Epidermal melanocyte (primary cell): Measurements from ENCODE around the gene AUTS2.

Source experiments
- DNase-seq: peaks from one replicate; pipeline ENCODE4 v3.0.0; 2011; ENCODE audit warnings: low spot score; ENCODE audit not compliant: insufficient read length

AUTS2 gene

DNA sequence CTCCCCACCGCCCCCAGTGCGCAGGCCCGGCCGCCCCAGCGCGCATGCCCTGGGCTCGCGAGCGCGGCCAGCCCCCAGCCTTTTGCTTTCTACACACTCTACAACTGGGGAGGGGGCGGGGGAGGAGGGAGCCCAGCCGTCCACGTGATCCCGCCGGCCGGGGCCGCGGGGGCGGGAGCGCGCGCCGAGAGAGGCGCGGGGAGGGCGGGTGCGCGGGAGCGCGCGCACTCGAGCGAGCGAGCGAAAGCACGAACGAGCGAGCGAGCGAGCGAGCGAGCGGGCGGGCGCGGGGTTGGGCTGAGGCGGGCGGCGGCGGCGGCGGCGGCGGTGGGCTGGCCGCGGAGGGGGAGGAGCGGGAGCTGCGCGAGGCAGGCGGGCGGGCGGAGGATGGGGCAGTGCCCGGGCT, at the start of gene AUTS2:
TSS of gene AUTS2 (plus strand) at position 395 of the 406 bp plus-strand sequence. CDS start 1,179 bp downstream, outside the sequence.
- peak; percentile 92 for DNase-seq

DNA sequence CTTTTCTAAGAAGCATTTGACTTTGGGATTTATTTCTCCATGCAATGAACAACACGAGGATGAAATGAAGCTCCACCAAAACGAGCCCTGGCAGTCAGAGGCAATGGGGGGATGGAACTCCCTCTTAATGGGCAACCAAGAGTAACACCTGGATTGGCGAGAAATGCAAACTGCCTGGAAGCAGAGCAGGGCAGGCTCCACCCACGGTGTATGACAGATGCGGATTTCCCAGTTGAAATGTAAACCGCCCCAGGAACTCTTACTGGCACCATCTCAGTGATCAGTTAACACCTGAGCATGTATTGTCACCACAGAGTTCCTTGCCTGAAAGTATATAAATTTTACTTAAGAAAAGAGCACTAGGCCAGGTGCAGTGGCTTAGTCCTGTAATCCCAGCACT, 47.3 kb upstream of the AUTS2 start:
- no peak for DNase-seq

DNA sequence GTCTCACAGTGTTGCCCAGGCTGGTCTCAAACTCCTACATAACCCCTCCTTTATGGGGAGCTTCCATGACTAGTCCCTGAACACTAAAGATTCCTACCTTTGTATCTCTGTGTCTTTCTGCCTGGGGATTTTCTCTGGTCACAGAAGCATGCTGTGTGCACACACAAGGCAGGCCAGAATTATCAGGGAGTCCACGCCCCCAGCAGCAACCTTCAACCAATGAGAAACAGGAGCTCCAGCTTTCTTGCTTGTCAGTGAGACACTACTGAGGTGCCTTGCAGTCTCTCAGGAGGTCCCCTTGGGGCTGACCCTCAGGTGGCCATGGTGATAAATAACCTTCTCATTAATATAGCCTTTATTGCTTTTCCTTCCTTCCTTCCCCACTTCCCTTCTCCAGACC, 45.1 kb upstream of the AUTS2 start:
- DNase-seq, result no peak

DNA sequence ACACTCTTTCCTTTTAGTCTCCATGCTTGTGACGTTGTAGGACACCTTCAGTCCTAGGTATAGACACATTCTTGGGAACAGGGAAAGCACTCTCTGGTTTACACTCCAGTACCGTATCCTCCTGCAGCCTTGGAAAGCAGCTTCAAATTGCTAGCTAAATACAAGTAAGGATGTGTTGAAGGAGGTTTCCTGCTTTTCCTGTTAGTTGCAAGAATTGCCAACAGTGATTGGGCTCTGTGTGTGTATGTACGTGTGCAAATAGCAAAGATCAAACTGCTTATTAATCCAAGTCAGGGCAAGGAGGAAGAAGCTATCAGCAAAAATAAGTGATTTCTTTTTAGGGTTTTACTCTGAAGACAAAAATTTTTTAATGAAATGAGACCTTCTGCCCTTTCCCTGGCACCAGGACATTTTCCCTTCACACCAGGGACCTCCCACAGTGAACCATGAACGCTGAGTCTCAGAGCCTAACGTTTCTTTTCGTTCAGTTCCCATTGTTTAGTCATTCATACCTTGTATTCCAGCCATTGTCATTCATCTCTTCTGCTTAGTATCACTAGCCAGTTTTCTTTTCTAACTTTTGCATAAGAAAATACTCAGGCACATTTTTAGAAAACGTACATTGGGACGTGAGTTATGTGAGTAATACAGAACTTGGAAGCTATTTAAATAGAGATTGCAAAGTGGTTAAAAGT, 36.9 kb upstream of the AUTS2 start:
- no peak for DNase-seq

DNA sequence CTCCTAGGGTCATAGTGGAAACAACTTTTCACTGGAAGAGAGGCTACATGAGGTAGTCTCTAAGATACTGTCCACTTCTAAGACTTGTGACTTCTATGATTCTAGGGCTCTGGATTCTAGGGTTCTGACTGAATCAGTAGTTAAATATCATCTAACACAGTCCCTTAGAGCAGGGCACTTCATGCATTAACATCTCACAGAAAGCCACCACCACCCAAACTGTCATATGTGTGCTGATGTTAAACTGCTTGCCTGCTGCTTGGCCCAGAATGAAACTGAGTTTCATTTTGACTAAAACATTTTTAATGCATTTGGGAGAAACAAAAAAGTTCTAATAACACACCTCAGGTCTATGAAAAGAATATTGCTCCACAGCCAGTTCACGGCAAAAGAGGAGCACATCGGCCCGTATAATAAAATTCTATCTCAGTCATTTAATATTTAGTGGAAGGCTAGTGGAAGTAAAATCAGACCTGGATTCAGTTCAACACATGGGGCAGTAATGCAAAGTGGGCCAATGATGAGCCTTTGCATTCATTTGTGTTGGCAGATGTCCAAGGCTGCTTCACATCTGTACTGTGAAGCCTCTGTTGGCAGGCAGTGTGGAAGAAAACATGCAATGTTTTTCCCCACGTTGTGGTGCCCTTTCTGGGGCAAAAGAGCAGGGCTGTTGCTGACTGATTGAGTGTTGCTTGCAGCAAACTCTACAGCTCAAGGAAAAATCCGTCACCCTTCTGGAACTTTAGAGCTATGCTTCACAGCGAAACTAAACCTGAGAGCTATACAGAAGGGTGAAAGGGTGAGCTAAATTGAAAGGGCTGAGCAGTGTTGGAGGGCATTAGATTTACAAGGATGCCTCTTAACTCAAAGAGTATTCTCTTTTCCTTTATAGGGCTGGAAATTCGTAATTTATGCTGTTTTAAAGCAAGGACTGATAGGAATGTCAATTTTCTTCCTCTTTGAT, 33.5 kb upstream of the AUTS2 start:
- peak; percentile 28 for DNase-seq

DNA sequence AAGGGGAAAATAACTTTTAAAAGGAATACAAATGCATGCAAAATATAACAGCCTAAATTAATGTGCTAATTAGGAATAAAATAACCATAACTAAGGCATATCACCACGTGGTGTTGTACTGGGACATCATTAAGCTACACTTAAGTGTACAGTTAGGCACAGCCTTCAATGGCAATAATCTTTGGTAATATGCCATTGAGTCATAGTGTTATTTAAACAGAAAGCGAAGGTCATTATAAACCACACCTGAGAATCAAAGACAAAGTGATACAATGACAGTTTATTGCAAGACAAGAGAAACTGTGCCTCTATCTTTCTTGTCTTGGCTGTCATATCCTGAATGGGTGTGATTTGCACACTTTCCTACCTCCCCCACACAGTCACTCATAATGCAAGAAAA, 30.5 kb upstream of the AUTS2 start:
- no peak for DNase-seq

DNA sequence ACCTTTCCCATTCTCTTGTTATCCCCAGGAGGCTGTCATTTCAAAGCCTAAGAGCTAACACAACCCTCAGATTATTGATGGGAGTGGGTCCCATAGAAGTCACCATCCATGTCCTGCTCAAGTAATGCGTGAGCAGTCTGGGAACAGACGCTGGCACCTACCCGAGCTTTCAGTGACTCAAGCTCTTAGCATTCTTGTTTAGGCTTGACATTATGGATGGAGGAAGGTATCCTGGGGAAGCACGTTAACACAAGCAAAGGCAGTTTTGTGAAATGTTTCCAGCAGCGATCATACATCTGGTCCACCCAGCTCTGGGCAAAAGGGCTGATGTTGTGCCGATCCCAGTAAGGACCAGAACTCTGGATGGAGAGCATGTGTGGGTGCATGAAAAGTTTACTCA, 30.0 kb upstream of the AUTS2 start:
- no peak for DNase-seq

DNA sequence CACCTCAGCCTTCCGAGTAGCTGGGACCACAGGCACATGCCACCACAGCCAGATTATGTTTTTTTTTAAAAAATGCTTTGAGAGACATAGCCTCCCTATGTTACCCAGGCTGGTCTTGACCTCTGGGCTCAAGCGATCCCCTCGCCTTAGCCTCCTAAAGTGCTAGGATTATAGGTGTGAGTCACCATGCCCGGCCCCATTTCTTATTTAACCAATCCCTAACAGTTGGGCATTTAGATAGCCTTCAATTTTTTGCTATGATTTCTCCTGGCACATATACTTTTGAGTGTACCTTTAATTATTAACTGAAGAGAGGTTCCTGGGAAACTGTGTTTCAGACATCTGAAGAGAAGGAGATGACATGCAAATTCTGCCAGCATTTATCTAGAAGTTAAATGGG, 22.6 kb upstream of the AUTS2 start:
- DNase-seq, result no peak

DNA sequence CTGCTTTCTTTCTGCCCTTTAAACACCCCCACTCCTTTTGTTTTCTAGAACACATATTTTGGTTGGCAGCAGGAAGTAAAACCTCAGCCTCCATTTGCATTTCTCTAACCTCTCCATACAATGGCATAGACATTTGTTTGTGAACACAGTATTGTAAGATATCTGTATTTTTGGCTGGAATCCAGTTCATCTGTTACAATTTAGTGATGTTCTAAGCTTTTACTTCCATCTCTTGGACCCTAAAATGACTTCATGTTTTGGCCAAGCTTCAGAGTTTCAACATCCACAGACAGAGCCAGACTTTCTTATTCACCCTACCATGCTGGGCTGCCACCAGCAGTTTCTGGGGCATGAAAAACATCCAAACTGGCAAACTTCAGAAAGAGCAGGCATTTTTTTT, 21.1 kb upstream of the AUTS2 start:
- no peak for DNase-seq

DNA sequence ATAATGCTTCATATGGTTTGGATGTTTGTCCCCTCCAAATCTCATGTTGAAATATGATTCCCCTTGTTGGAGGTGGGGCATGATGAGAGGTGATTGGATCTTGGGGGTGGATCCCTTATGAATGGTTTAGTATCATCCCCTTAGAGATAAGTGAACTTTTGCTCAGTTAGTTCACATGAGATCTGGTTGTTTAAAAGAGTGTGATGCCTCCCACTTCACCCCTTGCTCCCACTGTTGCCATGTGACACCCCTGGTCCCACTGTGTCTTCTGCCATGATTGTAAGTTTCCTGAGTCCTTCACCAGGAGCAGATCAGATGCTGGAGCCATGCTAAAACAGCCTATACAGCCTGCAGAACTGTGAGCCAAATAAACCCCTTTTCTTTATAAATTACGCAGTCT, 13.1 kb upstream of the AUTS2 start:
- DNase-seq, result no peak

DNA sequence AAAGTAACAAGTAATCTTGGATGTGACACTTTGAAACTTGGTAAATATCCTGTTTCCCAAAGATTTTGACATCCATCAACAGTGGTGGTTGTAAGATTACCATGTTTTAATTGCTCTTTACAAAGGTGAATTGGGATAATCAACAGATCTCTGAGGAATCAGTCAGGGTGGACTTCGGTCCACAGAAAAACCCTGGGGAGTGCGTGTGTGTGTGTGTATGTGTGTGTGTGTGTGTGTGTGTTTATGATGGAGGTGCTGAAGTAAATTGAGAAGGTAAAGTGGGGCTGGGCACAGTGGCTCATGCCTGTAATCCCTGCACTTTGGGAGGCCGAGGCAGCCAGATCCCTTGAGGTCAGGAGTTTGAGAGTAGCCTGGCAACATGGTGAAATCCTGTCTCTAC, 12.0 kb upstream of the AUTS2 start:
- no peak for DNase-seq

DNA sequence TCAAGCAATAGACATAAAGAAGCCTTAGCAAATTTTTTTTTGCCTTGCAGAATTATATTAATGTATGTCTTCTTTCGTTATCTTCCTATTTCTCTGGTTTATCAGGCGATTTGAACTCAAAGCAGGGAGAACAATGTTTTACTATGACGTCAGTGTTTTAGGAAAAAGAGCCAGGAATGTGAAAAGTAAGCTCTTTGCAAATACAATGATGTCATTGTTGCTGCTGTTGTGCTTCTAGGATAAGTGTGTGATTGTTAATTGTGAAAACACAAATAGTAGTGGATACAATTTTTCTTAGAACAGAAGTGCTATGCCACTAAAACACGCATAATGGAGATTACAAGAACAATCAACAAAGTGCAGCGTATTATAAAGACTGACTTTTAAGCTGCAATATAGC, 9.5 kb upstream of the AUTS2 start:
- DNase-seq, result no peak

DNA sequence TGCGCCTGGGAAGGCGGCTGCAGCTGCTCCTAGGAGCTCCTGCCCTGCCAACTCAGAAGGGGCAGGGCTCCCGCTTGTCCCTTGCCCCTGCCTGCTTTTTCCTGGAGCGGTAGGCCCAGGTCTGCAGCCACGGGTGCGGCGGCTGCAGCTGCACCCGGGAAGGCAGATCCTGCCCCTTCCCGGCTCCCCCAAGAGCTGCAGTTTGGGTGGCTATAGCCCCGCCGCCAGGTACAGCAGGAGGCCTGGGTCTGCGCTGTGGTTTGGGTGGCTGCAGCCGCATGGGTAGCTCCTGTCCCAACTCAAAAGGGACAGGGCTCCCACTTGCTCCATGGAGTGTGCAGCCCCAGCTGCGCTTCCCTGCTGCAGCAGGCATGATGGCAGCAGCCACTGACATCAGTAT, 6.5 kb upstream of the AUTS2 start:
- DNase-seq, result no peak

DNA sequence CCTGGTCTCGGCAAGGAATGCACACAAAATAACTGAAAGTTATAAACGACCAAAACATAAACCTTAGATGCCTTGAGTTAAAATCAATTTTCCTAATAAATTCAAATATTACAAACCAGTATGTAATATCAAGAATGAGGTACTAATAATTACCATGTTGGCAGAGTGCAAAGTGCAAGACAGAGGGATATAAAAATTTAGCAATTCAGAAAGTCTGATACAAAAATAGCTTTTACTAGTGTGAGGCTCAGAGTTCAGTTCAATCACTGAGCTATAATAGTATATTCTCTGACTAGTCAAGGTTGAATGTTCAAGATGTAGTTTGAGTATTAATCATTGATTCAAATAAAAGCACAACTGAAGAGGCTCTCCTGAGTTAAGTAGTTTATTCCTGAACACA, 4.8 kb upstream of the AUTS2 start:
- DNase-seq, result no peak

DNA sequence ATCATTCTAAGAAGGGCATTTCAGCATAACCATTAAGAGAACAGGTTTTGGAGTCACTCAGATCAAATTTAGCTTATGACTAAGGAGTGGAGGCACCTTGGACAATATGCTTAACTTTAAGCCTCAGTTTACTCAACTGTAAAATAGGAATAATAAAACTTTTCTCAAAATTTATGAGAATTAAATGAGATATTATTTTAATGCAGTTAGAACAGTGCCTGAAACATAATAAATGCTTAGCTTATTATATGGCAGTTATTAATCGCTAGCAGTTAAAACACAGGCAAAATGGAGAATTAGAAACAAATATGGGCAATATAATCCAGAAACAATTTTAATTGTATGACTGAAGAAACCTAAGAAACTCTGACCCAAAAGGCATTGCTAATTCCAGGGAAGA, 2.9 kb upstream of the AUTS2 start:
- DNase-seq, result no peak

DNA sequence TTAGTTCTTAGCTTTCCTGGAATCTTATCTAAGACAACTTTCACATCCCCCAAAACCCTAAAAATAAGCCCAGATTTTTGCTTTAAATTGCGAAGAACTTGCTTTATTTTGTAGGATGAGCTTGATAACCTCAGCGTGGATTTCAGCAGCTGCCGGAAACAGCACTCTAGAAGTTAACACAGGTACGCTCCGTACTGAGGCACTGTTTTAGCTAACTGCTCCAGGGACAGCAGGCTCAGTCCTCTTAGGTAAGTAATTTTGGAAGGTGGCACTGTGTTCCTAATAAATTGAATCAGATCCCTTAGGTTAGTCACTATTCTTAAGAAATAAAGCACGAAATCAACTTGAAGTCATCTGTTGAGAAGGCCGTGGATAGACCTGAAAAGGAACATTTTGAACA, 2.2 kb upstream of the AUTS2 start:
- DNase-seq, result no peak

DNA sequence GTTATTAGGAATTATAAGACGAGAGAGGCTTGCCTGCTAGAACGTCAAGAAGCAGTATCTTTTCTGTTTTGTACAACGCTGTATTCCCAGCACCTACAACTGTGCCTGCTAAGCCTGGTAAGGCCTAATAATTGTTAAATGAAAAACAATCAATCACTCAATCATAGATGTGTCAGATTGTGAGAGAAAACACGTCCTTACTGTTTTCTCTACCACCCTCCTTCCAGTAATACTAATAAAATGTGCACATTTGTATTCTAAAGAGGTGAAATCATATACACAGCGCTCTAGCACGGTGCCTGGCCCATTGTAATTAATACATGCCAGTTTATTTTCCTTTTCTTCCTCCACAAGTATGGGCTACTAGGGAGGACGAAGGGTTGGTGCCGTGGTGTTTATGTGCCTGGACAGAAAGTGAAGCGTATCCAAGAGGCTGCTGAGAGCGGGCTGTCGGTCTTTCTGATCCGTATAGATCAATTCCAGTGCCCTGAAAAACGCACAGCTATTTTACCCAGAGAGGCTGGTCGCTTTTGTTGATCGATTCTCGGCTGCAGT, 1.5 kb upstream of the AUTS2 start:
- DNase-seq, result no peak

DNA sequence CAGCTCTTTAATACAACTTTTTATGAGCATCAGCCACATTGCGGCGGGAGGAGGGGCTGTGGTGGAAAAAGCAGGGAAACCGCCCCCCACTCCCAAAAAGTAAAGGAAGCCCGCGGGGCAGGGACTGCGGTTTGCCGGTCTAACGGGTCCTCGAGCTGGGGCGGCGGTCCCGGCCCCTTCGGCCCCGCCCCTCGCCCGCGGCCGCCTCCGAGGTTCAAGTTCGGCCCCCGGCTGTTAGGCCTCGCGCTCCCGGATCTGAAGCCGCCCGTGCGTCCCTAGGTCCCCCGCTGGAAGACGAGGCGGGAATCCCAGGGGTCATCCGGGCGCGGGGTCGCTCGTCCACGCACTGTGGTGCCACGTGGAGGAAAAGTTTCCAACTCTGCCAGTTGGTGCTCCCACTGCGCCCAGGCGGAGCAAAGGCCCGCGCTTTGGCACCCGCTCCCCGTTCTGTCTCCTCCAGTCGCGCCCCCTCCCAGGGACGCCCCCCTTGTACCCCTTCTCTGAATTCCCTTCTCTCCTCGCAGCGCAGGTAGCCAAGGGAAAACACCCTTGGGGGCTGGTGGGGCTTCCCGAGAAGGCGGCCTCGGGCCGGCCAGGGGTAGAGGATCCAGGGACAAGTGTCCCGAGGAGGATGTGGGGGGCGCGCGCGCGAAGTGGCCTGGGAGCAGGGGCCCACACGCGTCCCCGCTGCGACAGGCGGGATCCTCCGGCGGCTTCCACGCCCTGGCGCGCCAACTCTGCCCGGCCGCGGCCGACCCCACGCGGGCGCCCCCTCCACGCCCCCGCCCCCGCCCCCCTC, 798 bp upstream of the AUTS2 start:
- no peak for DNase-seq

DNA sequence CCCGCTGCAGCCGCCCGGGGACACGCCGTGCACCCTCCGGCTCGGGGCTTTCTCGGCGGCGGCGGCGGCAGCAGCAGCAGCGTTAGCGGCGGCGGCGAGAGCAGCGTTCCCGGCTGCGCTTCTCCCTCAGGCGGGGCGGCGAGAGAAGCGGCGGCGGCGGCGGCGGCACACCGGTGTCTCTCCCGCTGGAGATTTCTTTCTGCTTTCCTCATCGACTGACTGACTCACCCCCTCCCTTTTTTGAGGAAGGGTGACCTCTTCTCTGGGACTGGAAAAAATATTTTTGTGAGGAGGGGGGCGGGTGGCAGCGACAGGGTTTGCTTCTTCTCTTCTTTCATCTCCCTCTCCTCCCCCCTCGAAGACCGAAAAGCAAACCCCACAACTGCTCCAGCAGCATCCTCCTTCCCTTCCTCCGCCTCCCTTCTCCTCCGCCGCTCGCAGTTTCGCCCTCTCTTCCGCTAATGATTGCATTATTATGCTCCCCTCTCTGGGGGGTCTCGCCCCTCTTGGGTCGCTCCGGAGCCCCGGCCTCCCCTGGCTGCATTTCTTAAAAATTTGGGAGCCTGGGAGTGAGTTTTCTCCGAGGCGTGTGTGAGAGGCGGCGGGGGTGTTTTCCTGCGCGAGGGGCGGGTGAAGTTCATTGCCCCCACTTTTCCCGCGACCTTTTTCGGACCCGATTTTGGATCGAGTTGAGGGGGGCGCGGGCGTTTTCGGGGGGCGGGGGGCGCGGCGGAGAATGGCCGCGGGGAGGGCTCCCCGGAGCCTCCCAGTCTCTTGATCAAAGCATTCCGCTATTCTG, 411 bp downstream of the AUTS2 start:
- DNase-seq, result no peak

DNA sequence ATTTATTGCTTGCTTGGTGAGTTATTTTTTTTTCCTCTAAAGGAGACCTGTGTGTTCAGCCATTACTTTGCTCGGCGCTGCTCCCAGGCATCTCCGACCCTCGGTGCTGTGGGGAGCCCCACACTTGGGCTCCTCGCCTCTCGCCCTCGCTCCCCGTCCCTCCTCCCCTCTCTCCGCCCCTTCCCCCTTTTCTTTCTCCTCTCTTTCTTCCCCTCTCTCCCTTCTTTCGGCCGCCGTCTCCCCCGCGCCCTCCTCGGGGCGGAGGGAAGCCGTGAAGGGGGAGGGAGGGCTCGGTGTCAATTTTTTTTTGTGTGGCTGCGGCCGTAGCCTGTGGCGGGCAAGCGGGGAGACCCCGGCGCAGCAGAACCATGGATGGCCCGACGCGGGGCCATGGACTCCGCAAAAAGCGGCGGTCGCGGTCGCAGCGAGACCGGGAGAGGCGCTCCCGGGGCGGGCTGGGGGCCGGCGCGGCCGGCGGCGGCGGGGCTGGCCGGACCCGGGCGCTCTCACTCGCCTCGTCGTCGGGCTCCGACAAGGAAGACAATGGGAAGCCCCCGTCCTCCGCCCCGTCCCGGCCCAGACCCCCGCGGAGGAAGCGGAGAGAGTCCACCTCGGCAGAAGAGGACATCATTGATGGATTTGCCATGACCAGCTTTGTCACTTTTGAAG, 1.1 kb downstream of the AUTS2 start:
- no peak for DNase-seq
